Measurements from ENCODE around the gene PTPRCAP. TPM values are rescaled to one million over a fixed set of nuclear protein-coding genes. Genes with fewer than 3 reads are reported as not detected.

The PTPRCAP gene
- polyA plus RNA-seq, 3 donors = 2.1 to 14.3 (median 2.8) TPM

GRCh38 chr11:67468056-67468455 lies 30.6 kb upstream of the PTPRCAP start:
- TF ChIP-seq CTCF (IDR thresholded peaks at IDR 0.05) = no peak
- intact Hi-C loops (cut with micrococcal nuclease) = loop anchor here (2.0 to 5.0 kb wide), 4 partner anchors 34 to 66 kb away; partner anchors contain the start of genes PPP1CA (in 1 of the 2), RPS6KB2 (in 1 of the 2) and TBC1D10C (in 1 of the 2)
- peak overlapping the region in 2 of 3 experiments; percentile 63 to 88 for H3K4me3 ChIP-seq (replicated peaks in 1 of 3; ENCODE audit: low read depth in 2 of 3, low read length in 3 of 3)
- H3K9ac ChIP-seq (ENCODE audit: insufficient read depth, low read length, poor library complexity, severe bottlenecking) = peak overlapping the region; percentile 70
- DNase-seq = no peak
- Mint-ChIP-seq H3K9me3 (peaks cover 0 to 2% (median 0%) of the 10 kb centered on the region in 7 donors), H3K27ac (peak overlapping the region in 3 of 7 donors; percentile 26 to 66 (median 47)), H3K4me1 (peaks cover 33% of the 10 kb centered on the region), H3K36me3 (peaks cover 0 to 2% of the 10 kb centered on the region in 2 donors), H3K4me3 (peak overlapping the region; percentile 79 to 92), H3K27me3 (ENCODE audit: low read depth in 3 of 3) (peaks cover 0 to 10% (median 4%) of the 10 kb centered on the region in 3 donors)
- H3K27ac ChIP-seq (ENCODE audit: low read depth in 1 of 2, low read length in 2 of 2) = no peak overlapping the region
- no peaks in the 10 kb centered on the region for H3K27me3 ChIP-seq (ENCODE audit: control insufficient read depth in 2 of 2, insufficient read depth in 2 of 2, low read length in 2 of 2)
- peaks cover 7% of the 10 kb centered on the region for H3K79me2 ChIP-seq (ENCODE audit: insufficient read depth, low read length)
- no peak overlapping the region for H2AFZ ChIP-seq (ENCODE audit: insufficient read depth, low read depth, low read length, poor library complexity, severe bottlenecking)
- H3K4me1 ChIP-seq (ENCODE audit: control insufficient read depth in 1 of 2, insufficient read depth in 2 of 2, low read length in 2 of 2) = peaks cover 32 to 52% of the 10 kb centered on the region in 2 donors
- H3K36me3 ChIP-seq (replicated peaks in 1 of 2; ENCODE audit: control insufficient read depth in 1 of 2, insufficient read depth in 2 of 2, low read length in 2 of 2) = no peaks in the 10 kb centered on the region
- H3K9me3 ChIP-seq (replicated peaks in 1 of 2; ENCODE audit: control insufficient read depth in 1 of 2, insufficient read depth in 1 of 2, low read length in 2 of 2) = no peaks in the 10 kb centered on the region
- 70% methylated on average over 5 of the region's 5 CpGs for WGBS (ENCODE audit: insufficient coverage)
- peak overlapping the region; percentile 92 for H3K4me2 ChIP-seq (replicated peaks; ENCODE audit: extremely low read depth, low read length, poor library complexity, severe bottlenecking)
- no peaks in the 10 kb centered on the region for H4K20me1 ChIP-seq (ENCODE audit: insufficient read depth, low read length)

GRCh38 chr11:67466962-67467771 lies 29.7 kb upstream of the PTPRCAP start:
- Mint-ChIP-seq H3K36me3 (peaks cover 0 to 2% of the 10 kb centered on the region in 2 donors), H3K4me3 (no peak overlapping the region), H3K9me3 (peaks cover 0 to 2% (median 0%) of the 10 kb centered on the region in 7 donors), H3K4me1 (peaks cover 33% of the 10 kb centered on the region), H3K27me3 (ENCODE audit: low read depth in 3 of 3) (peaks cover 0 to 10% (median 3%) of the 10 kb centered on the region in 3 donors), H3K27ac (peak overlapping the region in 2 of 7 donors; percentile 36 to 41)
- no peak overlapping the region for H3K4me2 ChIP-seq (replicated peaks; ENCODE audit: extremely low read depth, low read length, poor library complexity, severe bottlenecking)
- no peak overlapping the region for H3K9ac ChIP-seq (ENCODE audit: insufficient read depth, low read length, poor library complexity, severe bottlenecking)
- no peaks in the 10 kb centered on the region for H3K36me3 ChIP-seq (replicated peaks in 1 of 2; ENCODE audit: control insufficient read depth in 1 of 2, insufficient read depth in 2 of 2, low read length in 2 of 2)
- peaks cover 32 to 52% of the 10 kb centered on the region in 2 donors for H3K4me1 ChIP-seq (ENCODE audit: control insufficient read depth in 1 of 2, insufficient read depth in 2 of 2, low read length in 2 of 2)
- no peak overlapping the region for H2AFZ ChIP-seq (ENCODE audit: insufficient read depth, low read depth, low read length, poor library complexity, severe bottlenecking)
- H3K27me3 ChIP-seq (ENCODE audit: control insufficient read depth in 2 of 2, insufficient read depth in 2 of 2, low read length in 2 of 2) = no peaks in the 10 kb centered on the region
- H3K4me3 ChIP-seq (replicated peaks in 1 of 3; ENCODE audit: low read depth in 2 of 3, low read length in 3 of 3) = no peak overlapping the region
- H3K9me3 ChIP-seq (replicated peaks in 1 of 2; ENCODE audit: control insufficient read depth in 1 of 2, insufficient read depth in 1 of 2, low read length in 2 of 2) = no peaks in the 10 kb centered on the region
- no peaks in the 10 kb centered on the region for H4K20me1 ChIP-seq (ENCODE audit: insufficient read depth, low read length)
- no peak overlapping the region for H3K27ac ChIP-seq (ENCODE audit: low read depth in 1 of 2, low read length in 2 of 2)
- peaks cover 7% of the 10 kb centered on the region for H3K79me2 ChIP-seq (ENCODE audit: insufficient read depth, low read length)
- TF ChIP-seq CTCF (IDR thresholded peaks at IDR 0.05) = no peak
- WGBS (ENCODE audit: insufficient coverage) = 91% methylated on average over 10 of the region's 11 CpGs
- intact Hi-C loops (cut with micrococcal nuclease) = loop anchor here in 1 of 2 donors (5.0 kb wide), 3 partner anchors 35 to 65 kb away; partner anchors contain the start of genes PPP1CA, RPS6KB2 and TBC1D10C
- DNase-seq = no peak
